PC-9 (cell line): ENCODE data around the gene HTRA3. TPM values are rescaled to one million over a fixed set of nuclear protein-coding genes. Genes with fewer than 3 reads are reported as not detected.

ENCODE experiments used
- BruUV-seq: library from RNA; stranded (reverse); fragments of 400-500 nt; replicated peaks from 2 replicates; lab custom pipeline; 2021; lab: Mats Ljungman, UMichigan
- CTCF ChIA-PET: fragments of 300-600 bp; sonication (Branson Sonifier 250); formaldehyde crosslinking; loops from one replicate; lab custom pipeline; 2022; ENCODE audit warnings: antibody characterized with exemption; lab: Charles Lee
- POLR2A ChIA-PET: fragments of 300-600 bp; sonication (Branson Sonifier 250); formaldehyde crosslinking; loops from one replicate; lab custom pipeline; 2022; ENCODE audit warnings: antibody characterized with exemption; ENCODE audit not compliant: unreplicated experiment; lab: Charles Lee
- DNase-seq, 2 experiments: peaks; one replicate each; pipeline versions ENCODE4 v3.0.0 to v3.0.0-alpha.2; 2015 to 2022; ENCODE audit warnings: mixed read lengths in 1 of 2
- H2AFZ ChIP-seq: fragments of 200-600 bp; sonication (generic); 2 replicates; pipeline ENCODE4 v1.8.1; 2017; ENCODE audit warnings: antibody characterized with exemption
- H3F3A ChIP-seq: fragments of 200-600 bp; sonication (generic); 2 replicates; pipeline ENCODE4 v1.8.1; 2017; ENCODE audit warnings: antibody characterized with exemption, mild to moderate bottlenecking, low read depth; ENCODE audit not compliant: insufficient read depth
- H3K27ac ChIP-seq: fragments of 200-600 bp; sonication (generic); 2 replicates; pipeline ENCODE4 v1.6.1; 2016; ENCODE audit warnings: mixed run types
- H3K27me3 ChIP-seq: fragments of 200-600 bp; sonication (generic); 2 replicates; pipeline ENCODE4 v1.6.1; 2016; ENCODE audit warnings: low read depth, mixed run types; ENCODE audit not compliant: insufficient read depth
- H3K36me3 ChIP-seq: fragments of 200-600 bp; sonication (generic); 2 replicates; pipeline ENCODE4 v1.6.1; 2016; ENCODE audit warnings: low read depth, mixed run types
- H3K4me1 ChIP-seq: fragments of 200-600 bp; sonication (generic); replicated peaks from 2 replicates; pipeline ENCODE4 v1.6.1; 2016; ENCODE audit warnings: mixed run types; ENCODE audit not compliant: insufficient read depth
- H3K4me2 ChIP-seq: fragments of 200-600 bp; sonication (generic); 2 replicates; pipeline ENCODE4 v1.6.1; 2017; ENCODE audit warnings: mixed run types
- H3K4me3 ChIP-seq: fragments of 200-600 bp; sonication (generic); 2 replicates; pipeline ENCODE4 v1.6.1; 2016; ENCODE audit warnings: mixed run types
- H3K79me2 ChIP-seq: fragments of 200-600 bp; sonication (generic); 2 replicates; pipeline ENCODE4 v1.6.1; 2017; ENCODE audit warnings: low read depth, mixed run types
- H3K9me2 ChIP-seq: fragments of 200-600 bp; sonication (generic); 2 replicates; pipeline ENCODE4 v1.8.1; 2017; ENCODE audit warnings: mild to moderate bottlenecking; ENCODE audit not compliant: insufficient read depth
- H3K9me3 ChIP-seq: fragments of 200-600 bp; sonication (generic); 2 replicates; pipeline ENCODE4 v1.8.1; 2016; ENCODE audit warnings: low read depth; ENCODE audit not compliant: insufficient read depth
- H4K20me1 ChIP-seq: fragments of 200-600 bp; sonication (generic); 2 replicates; pipeline ENCODE4 v1.8.1; 2017; ENCODE audit not compliant: insufficient read depth
- EZH2 ChIP-seq: fragments of 200-600 bp; sonication (generic); IDR thresholded peaks from 2 replicates; pipeline ENCODE4 v1.8.0; 2017; ENCODE audit warnings: antibody characterized with exemption, low read depth
- intact Hi-C: fragments of 100-400 bp; cut with micrococcal nuclease; formaldehyde crosslinking; loops from one replicate; pipeline ENCODE4 v1.10.0; 2022; ENCODE audit not compliant: unreplicated experiment
- total RNA-seq: library from RNA; stranded (reverse); gene quantifications from 2 replicates; pipeline ENCODE4 v1.2.3, GENCODE V29; 2021
- TF ChIP-seq, protein P1 (sequence below): fragments of 200-600 bp; sonication (generic); conservative IDR thresholded peaks from 2 replicates; pipeline ENCODE4 v1.6.1; 2017; ENCODE audit warnings: mixed run types, antibody characterized with exemption, mild to moderate bottlenecking, moderate library complexity

HTRA3 gene
- total RNA-seq, 1 experiment from 2014 or later, result 14.1 TPM

DNA sequence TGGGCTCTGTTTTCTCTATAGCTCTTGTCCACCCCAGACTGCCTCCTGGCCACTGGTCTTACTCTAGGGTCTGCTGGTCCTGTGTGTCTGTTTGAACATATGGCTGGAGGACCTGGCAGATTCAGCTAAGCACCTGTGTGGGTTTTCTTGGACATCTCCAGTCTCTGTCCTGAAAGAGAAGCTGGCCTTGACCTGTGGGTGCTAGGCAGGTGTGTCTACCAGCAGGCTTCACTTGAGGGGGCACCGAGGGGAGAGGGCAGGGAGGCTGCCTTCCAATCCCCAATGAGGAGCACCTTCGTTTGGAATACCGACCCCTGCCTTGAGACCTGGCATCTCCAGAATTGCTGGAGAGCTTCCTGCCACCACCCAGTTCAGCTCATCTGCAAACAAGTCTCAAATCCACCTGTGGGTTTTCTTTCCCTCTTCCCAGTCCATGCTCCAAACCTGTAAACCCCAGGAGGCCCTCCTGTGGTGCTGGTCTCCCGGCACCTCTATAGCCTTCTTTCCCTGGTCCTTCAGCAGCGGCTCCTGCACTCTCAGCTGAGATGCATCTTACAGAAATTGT, 45.2 kb downstream of the HTRA3 start:
- no peak for DNase-seq
- H3K36me3 ChIP-seq, result no peaks in the 10 kb centered on the region
- H3K4me3 ChIP-seq, result no peak overlapping the region
- H3K9me2 ChIP-seq, result no peaks in the 10 kb centered on the region
- no peak for TF ChIP-seq EZH2
- TF ChIP-seq, protein P1, sequence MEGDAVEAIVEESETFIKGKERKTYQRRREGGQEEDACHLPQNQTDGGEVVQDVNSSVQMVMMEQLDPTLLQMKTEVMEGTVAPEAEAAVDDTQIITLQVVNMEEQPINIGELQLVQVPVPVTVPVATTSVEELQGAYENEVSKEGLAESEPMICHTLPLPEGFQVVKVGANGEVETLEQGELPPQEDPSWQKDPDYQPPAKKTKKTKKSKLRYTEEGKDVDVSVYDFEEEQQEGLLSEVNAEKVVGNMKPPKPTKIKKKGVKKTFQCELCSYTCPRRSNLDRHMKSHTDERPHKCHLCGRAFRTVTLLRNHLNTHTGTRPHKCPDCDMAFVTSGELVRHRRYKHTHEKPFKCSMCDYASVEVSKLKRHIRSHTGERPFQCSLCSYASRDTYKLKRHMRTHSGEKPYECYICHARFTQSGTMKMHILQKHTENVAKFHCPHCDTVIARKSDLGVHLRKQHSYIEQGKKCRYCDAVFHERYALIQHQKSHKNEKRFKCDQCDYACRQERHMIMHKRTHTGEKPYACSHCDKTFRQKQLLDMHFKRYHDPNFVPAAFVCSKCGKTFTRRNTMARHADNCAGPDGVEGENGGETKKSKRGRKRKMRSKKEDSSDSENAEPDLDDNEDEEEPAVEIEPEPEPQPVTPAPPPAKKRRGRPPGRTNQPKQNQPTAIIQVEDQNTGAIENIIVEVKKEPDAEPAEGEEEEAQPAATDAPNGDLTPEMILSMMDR, result no peak
- CTCF ChIA-PET, result no interaction called here
- H3K27ac ChIP-seq, result peak overlapping the region; percentile 59
- H3K4me2 ChIP-seq, result peak overlapping the region; percentile 58; the same call in 1 of the 2 replicates
- H3F3A ChIP-seq, result 0 out of 2 replicates have a peak, but pooled peaks cover 4% of the 10 kb centered on the region
- no peaks in the 10 kb centered on the region for H3K27me3 ChIP-seq
- BruUV-seq, result no TSS peak
- H3K79me2 ChIP-seq, result no peaks in the 10 kb centered on the region
- H2AFZ ChIP-seq, result no peak overlapping the region
- H4K20me1 ChIP-seq, result no peaks in the 10 kb centered on the region
- H3K4me1 ChIP-seq, result peaks cover 24% of the 10 kb centered on the region
- no peaks in the 10 kb centered on the region for H3K9me3 ChIP-seq
- intact Hi-C loops, result loop anchor here (5.0 kb wide), 1 partner anchor 47 kb away; the partner anchor contains the start of gene HTRA3
- POLR2A ChIA-PET, result no interaction called here

- ChIA-PET POLR2A (interaction anchor here (1.0 kb wide), 1 partner anchor 16 kb away, joined by 3 read pairs; no protein-coding TSS in a partner anchor), CTCF (no interaction called here)
- Histone ChIP-seq H3F3A (0 out of 2 replicates have a peak, but pooled peaks cover 4% of the 10 kb centered on the region), H3K4me3 (peak overlapping the region; percentile 18; the same call in 1 of the 2 replicates), H3K27ac (peak overlapping the region; percentile 59), H3K4me1 (peaks cover 24% of the 10 kb centered on the region), H4K20me1 (no peaks in the 10 kb centered on the region), H2AFZ (no peak overlapping the region), H3K27me3 (no peaks in the 10 kb centered on the region), H3K9me3 (no peaks in the 10 kb centered on the region), H3K36me3 (no peaks in the 10 kb centered on the region), H3K4me2 (peak overlapping the region; percentile 58), H3K79me2 (no peaks in the 10 kb centered on the region), H3K9me2 (no peaks in the 10 kb centered on the region)
- intact Hi-C loops, result loop anchor here (1.0 to 5.0 kb wide), 3 partner anchors 39 to 77 kb away; partner anchors contain the start of gene HTRA3
- TF ChIP-seq EZH2, result no peak
- TF ChIP-seq, protein P1, result no peak
- no TSS peak for BruUV-seq
- DNase-seq, result peak; percentile 84 to 89
These were observed 46.1 kb downstream of the HTRA3 start for GRCh38 chr4:8315435-8316250.

DNA sequence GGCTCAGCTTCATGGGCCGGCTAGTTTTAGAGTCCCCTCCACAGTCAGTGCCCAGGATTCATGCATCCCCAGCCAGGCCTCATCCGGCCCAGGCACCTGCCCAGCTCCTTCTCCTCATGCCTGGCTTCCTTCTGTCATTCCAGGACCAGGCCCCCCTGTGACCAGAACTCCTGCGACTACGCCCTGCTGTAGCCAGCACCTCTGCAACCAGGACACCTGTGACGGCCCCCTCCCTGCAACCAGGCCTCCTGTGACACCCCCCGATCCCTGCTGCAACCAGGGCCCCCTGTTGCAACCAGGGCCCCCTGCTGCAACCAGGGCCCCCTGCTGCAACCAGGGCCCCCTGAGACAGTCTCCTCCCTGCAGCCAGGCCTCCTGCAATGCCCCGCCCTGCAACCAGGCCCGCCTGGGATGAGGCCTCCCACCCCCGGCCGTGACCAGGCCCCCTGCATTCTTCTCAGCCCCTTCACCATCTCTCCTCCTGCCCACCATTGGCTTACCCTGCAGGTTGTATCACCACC, 46.8 kb downstream of the HTRA3 start:
- BruUV-seq, result no TSS peak
- TF ChIP-seq, protein P1, result no peak
- ChIA-PET CTCF (no interaction called here), POLR2A (interaction anchor here (1.0 kb wide), 1 partner anchor 16 kb away, joined by 3 read pairs; no protein-coding TSS in a partner anchor)
- Histone ChIP-seq H2AFZ (no peak overlapping the region), H4K20me1 (no peaks in the 10 kb centered on the region), H3K9me2 (no peaks in the 10 kb centered on the region), H3K36me3 (no peaks in the 10 kb centered on the region), H3F3A (0 out of 2 replicates have a peak, but pooled peaks cover 4% of the 10 kb centered on the region), H3K4me1 (peaks cover 24% of the 10 kb centered on the region), H3K27ac (peak overlapping the region; percentile 59), H3K4me3 (no peak overlapping the region), H3K79me2 (no peaks in the 10 kb centered on the region), H3K9me3 (no peaks in the 10 kb centered on the region), H3K4me2 (peak overlapping the region; percentile 58), H3K27me3 (no peaks in the 10 kb centered on the region)
- DNase-seq, result peak in 1 of 2 experiments; percentile 37
- intact Hi-C loops, result loop anchor here (1.0 to 5.0 kb wide), 3 partner anchors 38 to 76 kb away; partner anchors contain the start of gene HTRA3
